SK-N-SH (cell line): ENCODE data around the gene MYOCD. TPM values are rescaled to one million over a fixed set of nuclear protein-coding genes. Genes with fewer than 3 reads are reported as not detected.

Source experiments
- CTCF ChIA-PET: fragments of 300-600, 350-600 bp; formaldehyde crosslinking; extraction: SDS; loops from one replicate; lab custom pipeline; 2021; lab: Yijun Ruan, JAX
- POLR2A ChIA-PET: fragments of 350-600 bp; sonication (Branson Sonifier 250); formaldehyde crosslinking; extraction: SDS; loops from one replicate; lab custom pipeline; 2020; ENCODE audit warnings: antibody characterized with exemption, inconsistent platforms; lab: Yijun Ruan, JAX
- DNase-seq: peaks from one replicate; pipeline ENCODE4 v3.0.0; 2012
- H2AFZ ChIP-seq: fragments of 200-600 bp; sonication (generic); 2 replicates; pipeline ENCODE4 v1.8.1; 2016; ENCODE audit warnings: antibody characterized with exemption, mild to moderate bottlenecking, low read depth
- H3F3A ChIP-seq: fragments of 200-600 bp; sonication (generic); replicated peaks from 2 replicates; pipeline ENCODE3; 2016; ENCODE audit warnings: antibody characterized with exemption, mild to moderate bottlenecking; ENCODE audit not compliant: insufficient read depth
- H3K27ac ChIP-seq, 2 experiments: fragments of 200-500 bp in 1 of 2; fragments of 200-600 bp in 1 of 2; sonication (Bioruptor generic) in 1 of 2; sonication (generic), shearing (Covaris generic) in 1 of 2; 2 replicates each; pipeline versions ENCODE4 v1.5.1 to v1.6.1; 2014 to 2016; ENCODE audit warnings: low read depth in 2 of 2, inconsistent platforms in 1 of 2, low read length in 1 of 2, mild to moderate bottlenecking in 1 of 2, mixed read lengths in 1 of 2
- H3K27me3 ChIP-seq: fragments of 200-600 bp; sonication (generic), shearing (Covaris generic); 2 replicates; pipeline ENCODE4 v1.6.1; 2016; ENCODE audit warnings: mixed run types; ENCODE audit not compliant: insufficient read depth
- H3K36me3 ChIP-seq, 2 experiments: fragments of 200-500 bp in 1 of 2; fragments of 200-600 bp in 1 of 2; sonication (Bioruptor generic) in 1 of 2; sonication (generic) in 1 of 2; replicated peaks in 1 of 2; 2 replicates each; pipeline versions ENCODE3 to v1.5.1; 2014 to 2016; ENCODE audit warnings: low read length in 1 of 2, mild to moderate bottlenecking in 1 of 2; ENCODE audit not compliant: insufficient read depth in 2 of 2, control insufficient read depth in 1 of 2
- H3K4me1 ChIP-seq, 2 experiments: fragments of 200-500 bp in 1 of 2; fragments of 200-600 bp in 1 of 2; sonication (Bioruptor generic) in 1 of 2; sonication (generic), shearing (Covaris generic) in 1 of 2; 2 replicates each; pipeline versions ENCODE4 v1.5.1 to v1.6.1; 2014 to 2016; ENCODE audit warnings: low read depth in 1 of 2, low read length in 1 of 2, mixed run types in 1 of 2; ENCODE audit not compliant: insufficient read depth in 2 of 2, control insufficient read depth in 1 of 2
- H3K4me2 ChIP-seq: fragments of 200-600 bp; sonication (generic), shearing (Covaris generic); 2 replicates; pipeline ENCODE4 v1.6.1; 2017; ENCODE audit warnings: mixed run types
- H3K4me3 ChIP-seq, 2 experiments: fragments of 200-500 bp in 1 of 2; fragments of 200-600 bp in 1 of 2; sonication (Bioruptor generic) in 1 of 2; sonication (generic), shearing (Covaris generic) in 1 of 2; 2 replicates each; pipeline versions ENCODE4 v1.5.1 to v1.8.1; 2014 to 2016; ENCODE audit warnings: low read depth in 2 of 2, inconsistent platforms in 1 of 2, low read length in 1 of 2, mild to moderate bottlenecking in 1 of 2, mixed read lengths in 1 of 2, moderate library complexity in 1 of 2
- H3K79me2 ChIP-seq: fragments of 200-600 bp; sonication (generic); 2 replicates; pipeline ENCODE4 v1.8.1; 2017; ENCODE audit warnings: mild to moderate bottlenecking; ENCODE audit not compliant: insufficient read depth
- H3K9ac ChIP-seq: fragments of 200-600 bp; sonication (generic); 2 replicates; pipeline ENCODE4 v1.6.1; 2017; ENCODE audit warnings: mixed run types
- H3K9me2 ChIP-seq: fragments of 200-600 bp; sonication (generic); 2 replicates; pipeline ENCODE4 v1.6.1; 2017; ENCODE audit warnings: mixed run types
- H3K9me3 ChIP-seq: fragments of 200-600 bp; sonication (generic); 2 replicates; pipeline ENCODE4 v1.6.1; 2017; ENCODE audit warnings: mixed run types, mild to moderate bottlenecking, moderate library complexity
- H4K20me1 ChIP-seq: fragments of 200-600 bp; sonication (generic); 2 replicates; pipeline ENCODE4 v1.6.1; 2017; ENCODE audit warnings: mild to moderate bottlenecking, mixed run types; ENCODE audit not compliant: insufficient read depth
- FOXJ3 ChIP-seq: sonication (generic); formaldehyde crosslinking; IDR thresholded peaks from 2 replicates; pipeline ENCODE4 v1.5.1; 2020; ENCODE audit warnings: mild to moderate bottlenecking, missing genetic modification reagents
- FOXM1 ChIP-seq: IDR thresholded peaks from 2 replicates; pipeline ENCODE4 v1.4.0; 2012; ENCODE audit warnings: low read depth, mild to moderate bottlenecking
- GABPA ChIP-seq: IDR thresholded peaks from 2 replicates; pipeline ENCODE4 v1.4.0; 2012; ENCODE audit warnings: low read depth, mild to moderate bottlenecking
- GATA2 ChIP-seq: sonication (generic); formaldehyde crosslinking; IDR thresholded peaks from 2 replicates; pipeline ENCODE4 v1.5.0; 2020; ENCODE audit warnings: mild to moderate bottlenecking, missing genetic modification reagents
- MEF2A ChIP-seq: IDR thresholded peaks from 2 replicates; pipeline ENCODE4 v1.4.0; 2012; ENCODE audit warnings: low read depth, borderline replicate concordance
- MXI1 ChIP-seq: IDR thresholded peaks from 2 replicates; pipeline ENCODE4 v1.6.1; 2012; ENCODE audit warnings: mild to moderate bottlenecking, low read depth, low read length, improper control_type of control experiment
- NRF1 ChIP-seq: IDR thresholded peaks from 2 replicates; pipeline ENCODE4 v1.6.1; 2012; ENCODE audit warnings: low read depth, mild to moderate bottlenecking, low read length
- SIN3A ChIP-seq: IDR thresholded peaks from 2 replicates; pipeline ENCODE4 v1.6.1; 2012; ENCODE audit warnings: low read depth, mild to moderate bottlenecking, low read length, moderate library complexity, borderline replicate concordance
- SMC3 ChIP-seq: IDR thresholded peaks from 2 replicates; pipeline ENCODE4 v1.6.1; 2012; ENCODE audit warnings: low read depth, low read length, improper control_type of control experiment
- WGBS: methylation state at CpG from one replicate; pipeline ENCODE4 v1.1.6; 2017; ENCODE audit warnings: low lambda C conversion rate; 5-methylcytosine and 5-hydroxymethylcytosine counted together
- polyA plus RNA-seq, 3 experiments: library from polyadenylated mRNA; depleted of rRNA; stranded (reverse); fragments of >200 nt; gene quantifications; 2 replicates each; pipeline ENCODE4 v1.2.3, GENCODE V29; 2012
- TF ChIP-seq, protein P1 (sequence below): IDR thresholded peaks from 2 replicates; pipeline ENCODE4 v1.4.0; 2012; ENCODE audit warnings: low read depth
- TF ChIP-seq, protein P2 (sequence below): fragments of 200-600 bp; sonication (generic); IDR thresholded peaks from 2 replicates; pipeline ENCODE4 v1.6.1; 2017; ENCODE audit warnings: antibody characterized with exemption, mild to moderate bottlenecking, moderate library complexity
- TF ChIP-seq, protein P3 (sequence below): IDR thresholded peaks from 2 replicates; pipeline ENCODE4 v1.4.0; 2012; ENCODE audit warnings: low read depth, borderline replicate concordance
- TF ChIP-seq, protein P4 (sequence below): fragments of 150-350 bp; IDR thresholded peaks from 2 replicates; pipeline ENCODE4 v1.6.1; 2017; ENCODE audit warnings: antibody characterized with exemption, low read length, low read depth, borderline replicate concordance
- TF ChIP-seq, protein P5 (sequence below): fragments of 150-350 bp; IDR thresholded peaks from 2 replicates; pipeline ENCODE4 v1.6.1; 2016; ENCODE audit warnings: mild to moderate bottlenecking, low read depth, low read length
- TF ChIP-seq, protein P6 (sequence below): IDR thresholded peaks from 2 replicates; pipeline ENCODE4 v1.6.1; 2012; ENCODE audit warnings: mild to moderate bottlenecking, low read depth, low read length, moderate library complexity

MYOCD gene
- polyA plus RNA-seq, 1 of the 3 experiments (the other 2 are of a cell fraction) = not detected

DNA sequence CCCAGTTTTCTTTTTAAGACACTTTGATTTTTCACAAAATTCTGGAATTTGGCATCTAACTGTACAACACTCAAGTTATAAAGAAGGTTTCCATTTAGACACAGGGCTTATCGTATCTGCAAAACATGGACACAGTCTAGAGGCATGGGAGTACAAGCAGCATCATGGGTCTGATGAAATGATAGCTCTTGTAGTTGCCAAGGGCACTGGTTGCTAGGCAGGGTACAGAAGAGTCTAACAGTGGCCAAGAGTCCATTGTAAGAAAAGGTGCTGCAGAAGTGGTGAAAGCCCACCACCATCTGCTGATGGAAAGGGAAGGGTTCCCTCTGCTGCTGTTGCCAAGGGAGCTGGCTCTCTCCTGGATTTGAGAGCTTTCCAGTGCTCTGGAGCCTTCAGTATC lies 20.8 kb downstream of the MYOCD start (continued):
- no peak for TF ChIP-seq FOXJ3 (CRISPR knock-in tag)
- TF ChIP-seq GABPA = no peak
- no peak for TF ChIP-seq GATA2
- TF ChIP-seq, protein P1, sequence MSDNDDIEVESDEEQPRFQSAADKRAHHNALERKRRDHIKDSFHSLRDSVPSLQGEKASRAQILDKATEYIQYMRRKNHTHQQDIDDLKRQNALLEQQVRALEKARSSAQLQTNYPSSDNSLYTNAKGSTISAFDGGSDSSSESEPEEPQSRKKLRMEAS = no peak

DNA sequence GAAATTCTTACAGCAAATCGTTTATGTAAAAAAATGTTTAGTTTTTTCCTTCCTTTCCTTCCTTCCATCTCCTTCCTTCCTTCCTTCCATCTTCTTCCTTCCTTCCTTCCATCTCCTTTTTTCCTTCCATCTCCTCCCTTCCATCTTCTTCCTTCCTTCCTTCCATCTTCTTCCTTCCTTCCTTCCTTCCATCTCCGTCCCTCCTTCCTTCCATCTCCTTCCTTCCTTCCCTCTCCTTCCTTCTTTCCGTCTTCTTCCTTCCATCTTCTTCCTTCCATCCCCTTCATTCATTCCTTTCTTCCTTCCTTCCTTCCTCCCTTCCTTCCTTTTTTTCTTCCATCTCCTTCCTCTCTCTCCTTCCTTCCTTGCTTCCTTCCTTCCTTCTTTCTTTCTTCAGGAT lies 22.7 kb downstream of the MYOCD start:
- H3K27ac ChIP-seq = no peak overlapping the region
- H3K27me3 ChIP-seq = peaks cover 1% of the 10 kb centered on the region; the same call in 1 of the 2 replicates
- H3K9ac ChIP-seq = no peak overlapping the region
- ChIA-PET CTCF (no interaction called here), POLR2A (no interaction called here)
- H3K4me1 ChIP-seq = no peaks in the 10 kb centered on the region
- H3K9me2 ChIP-seq = no peaks in the 10 kb centered on the region
- DNase-seq = no peak
- H3K36me3 ChIP-seq = no peaks in the 10 kb centered on the region
- 15% methylated on average over 3 of the region's 3 CpGs for WGBS
- no peaks in the 10 kb centered on the region for H3K79me2 ChIP-seq
- TF ChIP-seq, protein P2, sequence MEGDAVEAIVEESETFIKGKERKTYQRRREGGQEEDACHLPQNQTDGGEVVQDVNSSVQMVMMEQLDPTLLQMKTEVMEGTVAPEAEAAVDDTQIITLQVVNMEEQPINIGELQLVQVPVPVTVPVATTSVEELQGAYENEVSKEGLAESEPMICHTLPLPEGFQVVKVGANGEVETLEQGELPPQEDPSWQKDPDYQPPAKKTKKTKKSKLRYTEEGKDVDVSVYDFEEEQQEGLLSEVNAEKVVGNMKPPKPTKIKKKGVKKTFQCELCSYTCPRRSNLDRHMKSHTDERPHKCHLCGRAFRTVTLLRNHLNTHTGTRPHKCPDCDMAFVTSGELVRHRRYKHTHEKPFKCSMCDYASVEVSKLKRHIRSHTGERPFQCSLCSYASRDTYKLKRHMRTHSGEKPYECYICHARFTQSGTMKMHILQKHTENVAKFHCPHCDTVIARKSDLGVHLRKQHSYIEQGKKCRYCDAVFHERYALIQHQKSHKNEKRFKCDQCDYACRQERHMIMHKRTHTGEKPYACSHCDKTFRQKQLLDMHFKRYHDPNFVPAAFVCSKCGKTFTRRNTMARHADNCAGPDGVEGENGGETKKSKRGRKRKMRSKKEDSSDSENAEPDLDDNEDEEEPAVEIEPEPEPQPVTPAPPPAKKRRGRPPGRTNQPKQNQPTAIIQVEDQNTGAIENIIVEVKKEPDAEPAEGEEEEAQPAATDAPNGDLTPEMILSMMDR = no peak
- TF ChIP-seq, protein P1 = no peak
- TF ChIP-seq SIN3A (no peak), MEF2A (no peak), GATA2 (no peak), MXI1 (no peak), NRF1 (no peak), FOXM1 (no peak), SMC3 (no peak), FOXJ3 (CRISPR knock-in tag) (no peak)
- TF ChIP-seq, protein P3, sequence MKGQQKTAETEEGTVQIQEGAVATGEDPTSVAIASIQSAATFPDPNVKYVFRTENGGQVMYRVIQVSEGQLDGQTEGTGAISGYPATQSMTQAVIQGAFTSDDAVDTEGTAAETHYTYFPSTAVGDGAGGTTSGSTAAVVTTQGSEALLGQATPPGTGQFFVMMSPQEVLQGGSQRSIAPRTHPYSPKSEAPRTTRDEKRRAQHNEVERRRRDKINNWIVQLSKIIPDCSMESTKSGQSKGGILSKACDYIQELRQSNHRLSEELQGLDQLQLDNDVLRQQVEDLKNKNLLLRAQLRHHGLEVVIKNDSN = no peak
- TF ChIP-seq, protein P4, sequence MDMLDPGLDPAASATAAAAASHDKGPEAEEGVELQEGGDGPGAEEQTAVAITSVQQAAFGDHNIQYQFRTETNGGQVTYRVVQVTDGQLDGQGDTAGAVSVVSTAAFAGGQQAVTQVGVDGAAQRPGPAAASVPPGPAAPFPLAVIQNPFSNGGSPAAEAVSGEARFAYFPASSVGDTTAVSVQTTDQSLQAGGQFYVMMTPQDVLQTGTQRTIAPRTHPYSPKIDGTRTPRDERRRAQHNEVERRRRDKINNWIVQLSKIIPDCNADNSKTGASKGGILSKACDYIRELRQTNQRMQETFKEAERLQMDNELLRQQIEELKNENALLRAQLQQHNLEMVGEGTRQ = no peak
- TF ChIP-seq, protein P5, sequence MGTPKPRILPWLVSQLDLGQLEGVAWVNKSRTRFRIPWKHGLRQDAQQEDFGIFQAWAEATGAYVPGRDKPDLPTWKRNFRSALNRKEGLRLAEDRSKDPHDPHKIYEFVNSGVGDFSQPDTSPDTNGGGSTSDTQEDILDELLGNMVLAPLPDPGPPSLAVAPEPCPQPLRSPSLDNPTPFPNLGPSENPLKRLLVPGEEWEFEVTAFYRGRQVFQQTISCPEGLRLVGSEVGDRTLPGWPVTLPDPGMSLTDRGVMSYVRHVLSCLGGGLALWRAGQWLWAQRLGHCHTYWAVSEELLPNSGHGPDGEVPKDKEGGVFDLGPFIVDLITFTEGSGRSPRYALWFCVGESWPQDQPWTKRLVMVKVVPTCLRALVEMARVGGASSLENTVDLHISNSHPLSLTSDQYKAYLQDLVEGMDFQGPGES = no peak
- TF ChIP-seq, protein P6, sequence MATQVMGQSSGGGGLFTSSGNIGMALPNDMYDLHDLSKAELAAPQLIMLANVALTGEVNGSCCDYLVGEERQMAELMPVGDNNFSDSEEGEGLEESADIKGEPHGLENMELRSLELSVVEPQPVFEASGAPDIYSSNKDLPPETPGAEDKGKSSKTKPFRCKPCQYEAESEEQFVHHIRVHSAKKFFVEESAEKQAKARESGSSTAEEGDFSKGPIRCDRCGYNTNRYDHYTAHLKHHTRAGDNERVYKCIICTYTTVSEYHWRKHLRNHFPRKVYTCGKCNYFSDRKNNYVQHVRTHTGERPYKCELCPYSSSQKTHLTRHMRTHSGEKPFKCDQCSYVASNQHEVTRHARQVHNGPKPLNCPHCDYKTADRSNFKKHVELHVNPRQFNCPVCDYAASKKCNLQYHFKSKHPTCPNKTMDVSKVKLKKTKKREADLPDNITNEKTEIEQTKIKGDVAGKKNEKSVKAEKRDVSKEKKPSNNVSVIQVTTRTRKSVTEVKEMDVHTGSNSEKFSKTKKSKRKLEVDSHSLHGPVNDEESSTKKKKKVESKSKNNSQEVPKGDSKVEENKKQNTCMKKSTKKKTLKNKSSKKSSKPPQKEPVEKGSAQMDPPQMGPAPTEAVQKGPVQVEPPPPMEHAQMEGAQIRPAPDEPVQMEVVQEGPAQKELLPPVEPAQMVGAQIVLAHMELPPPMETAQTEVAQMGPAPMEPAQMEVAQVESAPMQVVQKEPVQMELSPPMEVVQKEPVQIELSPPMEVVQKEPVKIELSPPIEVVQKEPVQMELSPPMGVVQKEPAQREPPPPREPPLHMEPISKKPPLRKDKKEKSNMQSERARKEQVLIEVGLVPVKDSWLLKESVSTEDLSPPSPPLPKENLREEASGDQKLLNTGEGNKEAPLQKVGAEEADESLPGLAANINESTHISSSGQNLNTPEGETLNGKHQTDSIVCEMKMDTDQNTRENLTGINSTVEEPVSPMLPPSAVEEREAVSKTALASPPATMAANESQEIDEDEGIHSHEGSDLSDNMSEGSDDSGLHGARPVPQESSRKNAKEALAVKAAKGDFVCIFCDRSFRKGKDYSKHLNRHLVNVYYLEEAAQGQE = no peak
- H3K9me3 ChIP-seq = no peaks in the 10 kb centered on the region
- no peak overlapping the region for H3K4me2 ChIP-seq
- H4K20me1 ChIP-seq = no peaks in the 10 kb centered on the region
- no peak overlapping the region for H2AFZ ChIP-seq
- no peak overlapping the region for H3K4me3 ChIP-seq
- no peaks in the 10 kb centered on the region for H3F3A ChIP-seq
